ENCODE measurements around the gene MS4A13.
"Not testable (repeated sequence)": the region's sequence is repeated elsewhere in the genome, so short reads cannot be mapped to it uniquely, and the experiment has no call there.

The MS4A13 gene

GRCh38 chr11:60532383-60532782 is 17.2 kb downstream of the MS4A13 start:
- not testable (repeated sequence) for DNase-seq

- DNase-seq = not testable (repeated sequence)
Observed at GRCh38 chr11:60538627-60539026, 23.4 kb downstream of the MS4A13 start.

- DNase-seq = no peak
Observed at GRCh38 chr11:60544077-60544476, 28.9 kb downstream of the MS4A13 start.

GRCh38 chr11:60561254-60561653 is 46.1 kb downstream of the MS4A13 start:
- no peak for DNase-seq

GRCh38 chr11:60563553-60564235 is 48.5 kb downstream of the MS4A13 start:
- DNase-seq = no peak

GRCh38 chr11:60566776-60567175 is 51.6 kb downstream of the MS4A13 start:
- DNase-seq = no peak

GRCh38 chr11:60570970-60571369 is 55.8 kb downstream of the MS4A13 start:
- DNase-seq = no peak

GRCh38 chr11:60589611-60590010 is 74.4 kb downstream of the MS4A13 start:
- no peak for DNase-seq

All from CD4-positive, alpha-beta T cell treated with Interleukin-10 for 1 hour (primary cell).